OCI-LY1 (cell line): ENCODE measurements around the gene PCED1B.

Source experiments
- H2AFZ ChIP-seq: fragments of 200-600 bp; sonication (generic), shearing (Covaris generic); 2 replicates; pipeline ENCODE4 v1.6.0; 2014; ENCODE audit warnings: antibody characterized with exemption, mild to moderate bottlenecking, low read length
- H3F3A ChIP-seq: fragments of 200-600 bp; sonication (generic), shearing (Covaris generic); 2 replicates; pipeline ENCODE4 v1.6.0; 2014; ENCODE audit warnings: mild to moderate bottlenecking, antibody characterized with exemption, low read length, moderate library complexity; ENCODE audit not compliant: insufficient read depth
- H3K27ac ChIP-seq: fragments of 200-600 bp; sonication (generic); 2 replicates; pipeline ENCODE4 v1.5.1; 2014; ENCODE audit warnings: low read length, mixed run types, mild to moderate bottlenecking, low read depth; ENCODE audit not compliant: poor library complexity, severe bottlenecking
- H3K27me3 ChIP-seq: fragments of 200-600 bp; sonication (generic); 2 replicates; pipeline ENCODE4 v1.6.0; 2014; ENCODE audit warnings: antibody characterized with exemption, mild to moderate bottlenecking, low read length, moderate library complexity; ENCODE audit not compliant: insufficient read depth
- H3K36me3 ChIP-seq: fragments of 200-600 bp; sonication (generic); 2 replicates; pipeline ENCODE4 v1.6.1; 2014; ENCODE audit warnings: mild to moderate bottlenecking, antibody characterized with exemption, low read length, moderate library complexity, mixed read lengths; ENCODE audit not compliant: insufficient read depth
- H3K4me1 ChIP-seq: fragments of 200-600 bp; sonication (generic); 2 replicates; pipeline ENCODE4 v1.5.1; 2014; ENCODE audit warnings: mild to moderate bottlenecking, low read length, moderate library complexity; ENCODE audit not compliant: insufficient read depth, severe bottlenecking
- H3K4me2 ChIP-seq: fragments of 200-600 bp; sonication (generic), shearing (Covaris generic); 2 replicates; pipeline ENCODE4 v1.6.1; 2014; ENCODE audit warnings: low read length
- H3K4me3 ChIP-seq: fragments of 200-600 bp; sonication (generic); 2 replicates; pipeline ENCODE4 v1.5.1; 2014; ENCODE audit warnings: low read length, low read depth, mild to moderate bottlenecking, mixed read lengths; ENCODE audit not compliant: poor library complexity, severe bottlenecking
- H3K79me2 ChIP-seq: fragments of 200-600 bp; shearing (Covaris generic); 2 replicates; pipeline ENCODE4 v1.6.1; 2016; ENCODE audit warnings: mixed run types, low read length, mixed read lengths; ENCODE audit not compliant: insufficient read depth
- H3K9ac ChIP-seq: fragments of 200-600 bp; sonication (generic), shearing (Covaris generic); 2 replicates; pipeline ENCODE4 v1.6.1; 2014; ENCODE audit warnings: mild to moderate bottlenecking, low read length, mixed read lengths
- H3K9me2 ChIP-seq: fragments of 200-600 bp; sonication (generic), shearing (Covaris generic); 2 replicates; pipeline ENCODE4 v1.6.1; 2014; ENCODE audit warnings: low read depth, mild to moderate bottlenecking, low read length, mixed read lengths
- H3K9me3 ChIP-seq: fragments of 200-600 bp; shearing (Covaris generic); 2 replicates; pipeline ENCODE4 v1.6.1; 2014; ENCODE audit warnings: low read length, mixed read lengths
- H4K20me1 ChIP-seq: fragments of 200-600 bp; sonication (generic), shearing (Covaris generic); 2 replicates; pipeline ENCODE4 v1.6.0; 2016; ENCODE audit warnings: mild to moderate bottlenecking, low read length; ENCODE audit not compliant: insufficient read depth
- EZH2 ChIP-seq: fragments of 200-600 bp; sonication (generic), shearing (Covaris generic); IDR thresholded peaks from 2 replicates; pipeline ENCODE4 v1.8.0; 2017; ENCODE audit warnings: borderline replicate concordance, mixed run types, mild to moderate bottlenecking, antibody characterized with exemption, low read length, moderate library complexity, mixed read lengths
- TF ChIP-seq, protein P1 (sequence below): fragments of 200-600 bp; sonication (generic), shearing (Covaris generic); IDR thresholded peaks from 2 replicates; pipeline ENCODE4 v1.5.1; 2017; ENCODE audit warnings: mild to moderate bottlenecking, antibody characterized with exemption, low read length, moderate library complexity, mixed read lengths

Gene PCED1B

GRCh38 chr12:47074757-47075156, 4.7 kb upstream of the PCED1B start:
- Histone ChIP-seq H3K4me1 (peaks cover 29% of the 10 kb centered on the region), H3K4me3 (no peak overlapping the region)
- TF ChIP-seq EZH2, result no peak
- TF ChIP-seq, protein P1, sequence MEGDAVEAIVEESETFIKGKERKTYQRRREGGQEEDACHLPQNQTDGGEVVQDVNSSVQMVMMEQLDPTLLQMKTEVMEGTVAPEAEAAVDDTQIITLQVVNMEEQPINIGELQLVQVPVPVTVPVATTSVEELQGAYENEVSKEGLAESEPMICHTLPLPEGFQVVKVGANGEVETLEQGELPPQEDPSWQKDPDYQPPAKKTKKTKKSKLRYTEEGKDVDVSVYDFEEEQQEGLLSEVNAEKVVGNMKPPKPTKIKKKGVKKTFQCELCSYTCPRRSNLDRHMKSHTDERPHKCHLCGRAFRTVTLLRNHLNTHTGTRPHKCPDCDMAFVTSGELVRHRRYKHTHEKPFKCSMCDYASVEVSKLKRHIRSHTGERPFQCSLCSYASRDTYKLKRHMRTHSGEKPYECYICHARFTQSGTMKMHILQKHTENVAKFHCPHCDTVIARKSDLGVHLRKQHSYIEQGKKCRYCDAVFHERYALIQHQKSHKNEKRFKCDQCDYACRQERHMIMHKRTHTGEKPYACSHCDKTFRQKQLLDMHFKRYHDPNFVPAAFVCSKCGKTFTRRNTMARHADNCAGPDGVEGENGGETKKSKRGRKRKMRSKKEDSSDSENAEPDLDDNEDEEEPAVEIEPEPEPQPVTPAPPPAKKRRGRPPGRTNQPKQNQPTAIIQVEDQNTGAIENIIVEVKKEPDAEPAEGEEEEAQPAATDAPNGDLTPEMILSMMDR, result no peak

GRCh38 chr12:47075192-47076084, 4.0 kb upstream of the PCED1B start:
- Histone ChIP-seq H2AFZ (no peak overlapping the region), H3K27me3 (no peaks in the 10 kb centered on the region), H4K20me1 (no peaks in the 10 kb centered on the region), H3F3A (no peaks in the 10 kb centered on the region), H3K4me3 (no peak overlapping the region), H3K9me2 (no peaks in the 10 kb centered on the region), H3K9me3 (no peaks in the 10 kb centered on the region), H3K4me1 (peaks cover 32% of the 10 kb centered on the region), H3K4me2 (no peak overlapping the region), H3K36me3 (0 out of 2 replicates have a peak, but pooled peaks cover 6% of the 10 kb centered on the region), H3K27ac (no peak overlapping the region), H3K9ac (no peak overlapping the region), H3K79me2 (no peaks in the 10 kb centered on the region)
- TF ChIP-seq, protein P1, result no peak
- TF ChIP-seq EZH2, result no peak

More at GRCh38 chr12:47074757-47075156, 4.7 kb upstream of the PCED1B start:
- H3K36me3 ChIP-seq, result 0 out of 2 replicates have a peak, but pooled peaks cover 6% of the 10 kb centered on the region
- no peaks in the 10 kb centered on the region for H3K9me3 ChIP-seq
- H4K20me1 ChIP-seq, result no peaks in the 10 kb centered on the region
- no peaks in the 10 kb centered on the region for H3F3A ChIP-seq
- H2AFZ ChIP-seq, result no peak overlapping the region
- H3K27me3 ChIP-seq, result no peaks in the 10 kb centered on the region
- no peak overlapping the region for H3K4me2 ChIP-seq
- no peaks in the 10 kb centered on the region for H3K79me2 ChIP-seq
- H3K9ac ChIP-seq, result no peak overlapping the region
- no peaks in the 10 kb centered on the region for H3K9me2 ChIP-seq
- H3K27ac ChIP-seq, result no peak overlapping the region

GRCh38 chr12:47077206-47078085, 2.0 kb upstream of the PCED1B start:
- H3K79me2 ChIP-seq, result no peaks in the 10 kb centered on the region
- H3K9me2 ChIP-seq, result no peaks in the 10 kb centered on the region
- H3K4me3 ChIP-seq, result peak overlapping the region; percentile 82
- H3K36me3 ChIP-seq, result 0 out of 2 replicates have a peak, but pooled peaks cover 6% of the 10 kb centered on the region
- no peaks in the 10 kb centered on the region for H3K27me3 ChIP-seq
- H3K9me3 ChIP-seq, result no peaks in the 10 kb centered on the region
- H4K20me1 ChIP-seq, result no peaks in the 10 kb centered on the region
- peak overlapping the region; percentile 95 for H3K4me2 ChIP-seq
- H3F3A ChIP-seq, result peaks cover 9% of the 10 kb centered on the region
- H2AFZ ChIP-seq, result no peak overlapping the region
- H3K4me1 ChIP-seq, result peaks cover 52% of the 10 kb centered on the region
- TF ChIP-seq EZH2, result no peak
- TF ChIP-seq, protein P1, result no peak
- H3K9ac ChIP-seq, result no peak overlapping the region
- H3K27ac ChIP-seq, result no peak overlapping the region
